Spleen (tissue), 11 donors: Measurements from ENCODE around the gene GAB1. TPM values are rescaled to one million over a fixed set of nuclear protein-coding genes. Genes with fewer than 3 reads are reported as not detected.

ENCODE experiments used
- DNase-seq: peaks from one replicate; pipeline ENCODE4 v3.0.0-alpha.2; 2020
- H3K27ac ChIP-seq, 8 donors: fragments of 200-600 bp; sonication (generic) in 7 of 8; 1 replicate in 4 of 8; 2 replicates in 4 of 8; pipeline versions ENCODE4 v1.5.0 to v1.8.0; 2016 to 2021; ENCODE audit warnings: inconsistent platforms in 4 of 8, mild to moderate bottlenecking in 4 of 8, moderate library complexity in 1 of 8
- H3K27me3 ChIP-seq, 7 donors: fragments of 200-600 bp; sonication (generic) in 6 of 7; replicated peaks in 1 of 7; 1 replicate in 4 of 7; 2 replicates in 3 of 7; pipeline versions ENCODE4 v1.5.0 to v1.8.0; 2016 to 2021; ENCODE audit warnings: inconsistent platforms in 3 of 7, mild to moderate bottlenecking in 1 of 7
- H3K36me3 ChIP-seq, 6 donors: fragments of 200-600 bp; sonication (generic) in 5 of 6; 1 replicate in 4 of 6; 2 replicates in 2 of 6; pipeline versions ENCODE4 v1.5.0 to v1.8.0; 2016 to 2021; ENCODE audit warnings: inconsistent platforms in 2 of 6
- H3K4me1 ChIP-seq, 6 donors: fragments of 200-600 bp; sonication (generic) in 5 of 6; 1 replicate in 3 of 6; 2 replicates in 3 of 6; pipeline versions ENCODE4 v1.5.0 to v1.8.0; 2016 to 2021; ENCODE audit warnings: inconsistent platforms in 3 of 6
- H3K4me3 ChIP-seq, 8 donors: fragments of 200-600 bp; sonication (generic) in 7 of 8; 1 replicate in 4 of 8; 2 replicates in 4 of 8; pipeline versions ENCODE4 v1.5.0 to v1.8.0; 2016 to 2021; ENCODE audit warnings: inconsistent platforms in 4 of 8, mild to moderate bottlenecking in 4 of 8, moderate library complexity in 2 of 8
- H3K9me3 ChIP-seq, 8 donors: fragments of 200-600 bp; sonication (generic) in 7 of 8; 1 replicate in 4 of 8; 2 replicates in 4 of 8; pipeline versions ENCODE4 v1.5.0 to v1.8.0; 2016 to 2021; ENCODE audit warnings: inconsistent platforms in 4 of 8
- POLR2A ChIP-seq, 3 donors: fragments of 450-650 bp; IDR thresholded peaks; one replicate each; pipeline ENCODE4 v1.5.1; 2017; ENCODE audit warnings: antibody characterized with exemption in 3 of 3, mild to moderate bottlenecking in 1 of 3
- POLR2AphosphoS5 ChIP-seq, 3 donors: sonication (generic); formaldehyde crosslinking; IDR thresholded peaks; one replicate each; pipeline ENCODE4 v1.5.1; 2017; ENCODE audit warnings: antibody characterized with exemption in 3 of 3
- WGBS, 5 donors: extraction: QIAGEN DNeasy Blood & Tissue Kit in 3 of 5; methylation state at CpG; one replicate each; pipeline versions ENCODE4 v1.1.5 to v1.1.7; 2013 to 2018; 5-methylcytosine and 5-hydroxymethylcytosine counted together
- intact Hi-C: fragments of 100-400 bp; cut with DNase I; formaldehyde crosslinking; loops from one replicate; pipeline ENCODE4 v1.15.0; 2023; ENCODE audit warnings: low total_unique reads
- polyA plus RNA-seq, 3 donors: library from polyadenylated mRNA; stranded (reverse); fragments of 200-250 nt; gene quantifications; one replicate each; pipeline ENCODE4 v1.2.1, GENCODE V29; 2013
- total RNA-seq, 7 donors: library from RNA; depleted of rRNA in 3 of 7; stranded (reverse); fragments of >200 nt in 3 of 7; fragmentation: NEBNext Ultra II Directional in 4 of 7; extraction: Animal tissue kit (Norgen Biotek cat#: 25700) in 4 of 7; gene quantifications; one replicate each; pipeline versions ENCODE4 v1.1.0 to v1.2.1, GENCODE V29; 2016 to 2021
- TF ChIP-seq, protein P1 (sequence below), 11 experiments: fragments of 200-600 bp in 7 of 11; fragments of 450-650 bp in 4 of 11; sonication (generic) in 4 of 11; IDR thresholded peaks in 8 of 11; conservative IDR thresholded peaks in 3 of 11; 1 replicate in 7 of 11; 2 replicates in 4 of 11; pipeline versions ENCODE4 v1.4.0 to v1.8.0; 2016 to 2021; ENCODE audit warnings: antibody characterized with exemption in 11 of 11, inconsistent platforms in 4 of 11, mild to moderate bottlenecking in 1 of 11
- donor health status: healthy with polysubstance abuse.
- donor health status: DM: no; HTN: no; CAD: no; lungs with moderate emphysema.
- donor health status: DM: no; HTN: no; CAD: no.
- donor health status: Bipolar disorder and iron deficiency.
- donor health status: healthy.
- donor health status: DM: no; HTN: no; CAD: no.
- donor health status: DM: yes; HTN: yes; CAD: no.

The GAB1 gene
- total and polyA plus RNA-seq, 10 donors, result 1.6 to 53.6 (median 23.8) TPM

DNA sequence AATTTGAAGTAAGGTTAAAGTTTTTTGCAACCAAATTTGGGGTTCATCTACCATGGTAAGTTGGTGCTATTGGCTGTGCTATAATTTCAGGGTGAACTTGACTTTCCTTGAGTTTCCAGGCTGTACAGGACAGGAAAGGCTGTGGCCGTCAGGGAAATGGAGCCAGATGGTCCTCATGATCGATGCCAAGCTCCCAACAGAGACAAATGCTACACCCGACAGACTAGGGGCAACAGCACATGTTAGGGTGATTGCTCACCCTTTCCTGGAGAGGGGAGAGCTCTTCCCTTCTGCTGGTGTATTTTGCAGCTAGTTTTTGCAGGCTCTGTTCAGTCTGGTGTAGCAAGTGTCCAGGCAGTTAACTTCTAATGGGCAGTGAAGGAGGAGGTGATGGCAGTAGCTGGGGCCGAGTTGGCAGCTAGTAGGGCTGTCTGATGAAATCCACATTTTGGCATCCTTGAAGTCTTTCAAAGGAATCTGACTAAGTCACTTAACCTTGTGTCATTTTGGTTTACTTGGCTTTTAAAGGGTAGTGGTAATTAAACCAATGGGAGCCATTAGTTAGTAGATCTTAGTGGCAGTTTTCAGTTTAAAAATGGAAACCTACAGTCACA lies 47.8 kb downstream of the GAB1 start:
- H3K27me3 ChIP-seq, result no peaks in the 10 kb centered on the region
- 45 to 78% (median 67%) methylated on average over 4 of the region's 4 CpGs for WGBS, 5 donors
- H3K36me3 ChIP-seq, result no peaks in the 10 kb centered on the region
- H3K4me3 ChIP-seq, result no peak overlapping the region
- intact Hi-C loops, result no loop called here
- no peaks in the 10 kb centered on the region for H3K9me3 ChIP-seq
- DNase-seq, result no peak
- TF ChIP-seq POLR2AphosphoS5 (IDR thresholded peaks at IDR 0.05) (no peak), POLR2A (IDR thresholded peaks at IDR 0.05) (no peak)
- TF ChIP-seq, protein P1, sequence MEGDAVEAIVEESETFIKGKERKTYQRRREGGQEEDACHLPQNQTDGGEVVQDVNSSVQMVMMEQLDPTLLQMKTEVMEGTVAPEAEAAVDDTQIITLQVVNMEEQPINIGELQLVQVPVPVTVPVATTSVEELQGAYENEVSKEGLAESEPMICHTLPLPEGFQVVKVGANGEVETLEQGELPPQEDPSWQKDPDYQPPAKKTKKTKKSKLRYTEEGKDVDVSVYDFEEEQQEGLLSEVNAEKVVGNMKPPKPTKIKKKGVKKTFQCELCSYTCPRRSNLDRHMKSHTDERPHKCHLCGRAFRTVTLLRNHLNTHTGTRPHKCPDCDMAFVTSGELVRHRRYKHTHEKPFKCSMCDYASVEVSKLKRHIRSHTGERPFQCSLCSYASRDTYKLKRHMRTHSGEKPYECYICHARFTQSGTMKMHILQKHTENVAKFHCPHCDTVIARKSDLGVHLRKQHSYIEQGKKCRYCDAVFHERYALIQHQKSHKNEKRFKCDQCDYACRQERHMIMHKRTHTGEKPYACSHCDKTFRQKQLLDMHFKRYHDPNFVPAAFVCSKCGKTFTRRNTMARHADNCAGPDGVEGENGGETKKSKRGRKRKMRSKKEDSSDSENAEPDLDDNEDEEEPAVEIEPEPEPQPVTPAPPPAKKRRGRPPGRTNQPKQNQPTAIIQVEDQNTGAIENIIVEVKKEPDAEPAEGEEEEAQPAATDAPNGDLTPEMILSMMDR (IDR thresholded peaks at IDR 0.05 in 8 of 11, conservative IDR thresholded peaks at IDR 0.05 in 3 of 11), result no peak
- peaks cover 33 to 74% (median 43%) of the 10 kb centered on the region in 6 donors for H3K4me1 ChIP-seq
- peak overlapping the region in 2 of 8 donors; percentile 27 to 69 for H3K27ac ChIP-seq

DNA sequence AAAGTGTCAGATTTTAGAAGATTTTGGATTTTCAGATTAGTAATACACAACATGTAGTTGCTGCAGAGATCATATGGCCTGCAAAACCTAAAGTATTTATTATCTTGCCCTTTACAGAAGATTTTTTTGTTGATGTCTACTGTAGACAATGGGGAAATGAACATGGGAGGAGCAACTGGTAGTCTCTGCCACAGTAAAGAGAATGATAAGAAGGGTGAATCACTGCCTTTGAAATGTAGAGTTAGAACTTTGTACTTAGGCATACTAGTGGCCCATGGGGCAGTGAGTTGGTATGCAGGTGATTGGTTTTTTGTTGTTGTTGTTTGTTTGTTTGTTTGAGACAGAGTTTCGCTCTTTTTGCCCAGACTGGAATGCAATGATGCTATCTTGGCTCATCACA lies 50.1 kb downstream of the GAB1 start:
- WGBS, 5 donors, result 90 to 100% (median 91%) methylated on average over 1 of the region's 1 CpG
- peaks cover 31 to 74% (median 41%) of the 10 kb centered on the region in 6 donors for H3K4me1 ChIP-seq
- H3K27me3 ChIP-seq, result no peaks in the 10 kb centered on the region
- intact Hi-C loops, result no loop called here
- TF ChIP-seq, protein P1 (IDR thresholded peaks at IDR 0.05 in 8 of 11, conservative IDR thresholded peaks at IDR 0.05 in 3 of 11), result no peak
- TF ChIP-seq POLR2A (IDR thresholded peaks at IDR 0.05), result no peak
- H3K36me3 ChIP-seq, result no peaks in the 10 kb centered on the region
- H3K27ac ChIP-seq, result no peak overlapping the region
- no peak for DNase-seq
- H3K4me3 ChIP-seq, result no peak overlapping the region
- H3K9me3 ChIP-seq, result no peaks in the 10 kb centered on the region

DNA sequence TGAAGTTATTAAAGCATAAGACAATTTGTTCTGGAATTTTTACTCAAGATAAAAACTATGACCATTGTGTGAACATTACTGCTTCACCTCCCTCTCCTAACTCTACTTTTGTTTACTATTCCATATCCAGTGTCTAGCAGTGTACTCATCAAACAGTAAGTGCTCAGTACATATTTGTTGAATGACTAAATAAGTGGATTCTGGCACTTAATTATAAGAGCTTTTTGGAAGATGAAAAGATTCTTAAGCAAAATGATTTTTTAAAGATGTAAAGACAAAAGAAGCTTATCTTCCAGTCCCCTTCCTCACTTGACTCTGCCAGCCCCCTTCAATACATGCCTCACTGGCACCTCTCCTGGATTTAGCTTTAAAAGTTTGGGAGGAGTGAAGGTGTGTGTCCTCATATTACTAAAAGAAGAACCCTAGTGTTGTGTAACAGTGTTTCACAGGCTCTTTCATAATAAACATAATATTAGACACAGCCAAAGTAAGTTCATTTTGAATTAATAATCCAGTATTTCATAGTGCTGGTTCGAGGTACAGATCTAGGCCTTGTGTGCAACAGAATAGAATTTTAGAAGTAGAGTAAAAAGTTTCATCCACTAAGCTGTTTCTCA lies 53.0 kb downstream of the GAB1 start:
- no peak overlapping the region for H3K4me3 ChIP-seq
- intact Hi-C loops, result no loop called here
- H3K27me3 ChIP-seq, result no peaks in the 10 kb centered on the region
- no peak overlapping the region for H3K27ac ChIP-seq
- TF ChIP-seq POLR2A (IDR thresholded peaks at IDR 0.05) (no peak), POLR2AphosphoS5 (IDR thresholded peaks at IDR 0.05) (no peak)
- TF ChIP-seq, protein P1 (IDR thresholded peaks at IDR 0.05 in 8 of 11, conservative IDR thresholded peaks at IDR 0.05 in 3 of 11), result no peak
- peaks cover 4 to 71% (median 17%) of the 10 kb centered on the region in 6 donors for H3K4me1 ChIP-seq
- 64 to 85% (median 69%) methylated on average over 1 of the region's 1 CpG for WGBS, 5 donors
- no peak for DNase-seq
- H3K36me3 ChIP-seq, result no peaks in the 10 kb centered on the region
- H3K9me3 ChIP-seq, result no peaks in the 10 kb centered on the region

DNA sequence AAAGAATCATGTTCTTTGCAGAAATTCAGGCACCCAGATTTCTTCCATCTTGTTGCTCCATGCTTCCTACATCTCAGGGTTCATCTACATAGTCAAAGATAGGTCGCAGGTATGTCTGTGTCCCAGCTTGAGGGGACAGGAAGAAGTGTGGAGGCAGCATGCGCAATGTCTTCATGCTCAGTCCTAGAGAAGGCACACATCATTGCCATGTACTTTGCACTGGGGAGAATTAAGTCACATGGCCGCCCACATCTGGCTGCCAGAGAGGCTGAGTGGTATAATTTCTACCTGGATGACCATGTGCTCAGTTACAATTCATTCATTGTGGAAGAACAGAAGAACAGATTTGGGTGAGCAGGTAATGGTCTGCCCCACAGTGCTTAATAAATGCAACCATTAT lies 54.1 kb downstream of the GAB1 start:
- Histone ChIP-seq H3K9me3 (no peaks in the 10 kb centered on the region), H3K36me3 (no peaks in the 10 kb centered on the region), H3K4me3 (no peak overlapping the region), H3K27ac (no peak overlapping the region), H3K4me1 (peaks cover 3 to 62% (median 13%) of the 10 kb centered on the region in 6 donors), H3K27me3 (no peaks in the 10 kb centered on the region)
- TF ChIP-seq POLR2A (IDR thresholded peaks at IDR 0.05), result no peak
- TF ChIP-seq, protein P1 (IDR thresholded peaks at IDR 0.05 in 8 of 11, conservative IDR thresholded peaks at IDR 0.05 in 3 of 11), result no peak
- TF ChIP-seq POLR2AphosphoS5 (IDR thresholded peaks at IDR 0.05), result no peak
- intact Hi-C loops, result no loop called here
- WGBS, 5 donors, result 69 to 89% (median 82%) methylated on average over 3 of the region's 3 CpGs
- DNase-seq, result no peak
